RWPE2 (cell line): ENCODE data around the gene HOXC4.

ENCODE experiments used
- ATAC-seq: fragments of 200-7000 bp; cut with Tn5 transposase; 3 replicates; pipeline ENCODE4 v1.9.1; 2021; ENCODE audit warnings: low read depth
- DNase-seq: peaks from one replicate; pipeline ENCODE4 v3.0.0-alpha.2; 2020; ENCODE audit warnings: low spot score
- H3K27ac ChIP-seq: fragments of 450-650 bp; 2 replicates; pipeline ENCODE4 v1.5.1; 2017; ENCODE audit warnings: mild to moderate bottlenecking; ENCODE audit not compliant: poor library complexity, severe bottlenecking
- H3K27me3 ChIP-seq: fragments of 250-450 bp; sonication (Bioruptor Pico); 2 replicates; pipeline ENCODE4 v1.5.1; 2021; ENCODE audit warnings: mild to moderate bottlenecking, moderate library complexity; ENCODE audit not compliant: insufficient read depth, poor library complexity, severe bottlenecking
- H3K36me3 ChIP-seq: fragments of 250-450 bp; sonication (Bioruptor Pico); 2 replicates; pipeline ENCODE4 v1.5.1; 2020; ENCODE audit warnings: low read depth, mild to moderate bottlenecking, moderate library complexity
- H3K4me1 ChIP-seq: fragments of 250-450 bp; sonication (Bioruptor Pico); 2 replicates; pipeline ENCODE4 v1.5.1; 2021; ENCODE audit warnings: mild to moderate bottlenecking, moderate library complexity; ENCODE audit not compliant: insufficient read depth, poor library complexity, severe bottlenecking
- H3K4me3 ChIP-seq: fragments of 250-450 bp; sonication (Bioruptor Pico); 2 replicates; pipeline ENCODE4 v1.5.1; 2021; ENCODE audit warnings: mild to moderate bottlenecking, moderate library complexity; ENCODE audit not compliant: severe bottlenecking
- H3K9me3 ChIP-seq: fragments of 250-450 bp; sonication (Bioruptor Pico); 2 replicates; pipeline ENCODE4 v1.5.1; 2021; ENCODE audit warnings: mild to moderate bottlenecking, moderate library complexity; ENCODE audit not compliant: severe bottlenecking
- CTCF ChIP-seq: fragments of 450-650 bp; IDR thresholded peaks from one replicate; pipeline ENCODE4 v1.5.1; 2017; ENCODE audit warnings: mild to moderate bottlenecking, moderate library complexity; ENCODE audit not compliant: poor library complexity, severe bottlenecking

HOXC4 gene

GRCh38 chr12:54019091-54019811, 34.4 kb upstream of the HOXC4 start:
- Histone ChIP-seq H3K27me3 (peaks cover 76% of the 10 kb centered on the region), H3K4me3 (no peak overlapping the region), H3K36me3 (no peaks in the 10 kb centered on the region), H3K27ac (no peak overlapping the region), H3K4me1 (no peaks in the 10 kb centered on the region), H3K9me3 (no peaks in the 10 kb centered on the region)
- TF ChIP-seq CTCF, result no peak
- ATAC-seq (no peak), DNase-seq (no peak)

- Histone ChIP-seq H3K27ac (no peak overlapping the region), H3K9me3 (no peaks in the 10 kb centered on the region), H3K4me3 (no peak overlapping the region), H3K36me3 (no peaks in the 10 kb centered on the region), H3K27me3 (peaks cover 74% of the 10 kb centered on the region), H3K4me1 (no peaks in the 10 kb centered on the region)
- DNase-seq, result no peak
- ATAC-seq, result no peak
- TF ChIP-seq CTCF, result no peak
Measured at GRCh38 chr12:54019924-54020590, 33.6 kb upstream of the HOXC4 start.

- H3K36me3 ChIP-seq, result no peaks in the 10 kb centered on the region
- H3K27ac ChIP-seq, result no peak overlapping the region
- no peaks in the 10 kb centered on the region for H3K9me3 ChIP-seq
- H3K4me1 ChIP-seq, result no peaks in the 10 kb centered on the region
- no peak for TF ChIP-seq CTCF
- peaks cover 74% of the 10 kb centered on the region for H3K27me3 ChIP-seq
- DNase-seq, result no peak
- H3K4me3 ChIP-seq, result no peak overlapping the region
- no peak for ATAC-seq
Measured at GRCh38 chr12:54020591-54021405, 32.8 kb upstream of the HOXC4 start.

GRCh38 chr12:54021432-54022013, 32.1 kb upstream of the HOXC4 start:
- H3K4me1 ChIP-seq, result no peaks in the 10 kb centered on the region
- H3K9me3 ChIP-seq, result no peaks in the 10 kb centered on the region
- no peak overlapping the region for H3K4me3 ChIP-seq
- no peaks in the 10 kb centered on the region for H3K36me3 ChIP-seq
- no peak overlapping the region for H3K27ac ChIP-seq
- H3K27me3 ChIP-seq, result peaks cover 76% of the 10 kb centered on the region
- ATAC-seq, result no peak
- no peak for DNase-seq
- no peak for TF ChIP-seq CTCF
